K562 (cell line): Measurements from ENCODE around the gene ANGPTL7. TPM values are rescaled to one million over a fixed set of nuclear protein-coding genes. Genes with fewer than 3 reads are reported as not detected.

Experiments
- ATAC-seq: fragments of 200-7000 bp; cut with Tn5 transposase; 3 replicates; pipeline ENCODE4 v1.9.1; 2020; ENCODE audit warnings: moderate library complexity
- BruUV-seq: library from RNA; stranded (reverse); fragments of 400-500 nt; replicated peaks from 2 replicates; lab custom pipeline; 2021; lab: Mats Ljungman, UMichigan
- CTCF ChIA-PET: fragments of 300-600 bp; formaldehyde crosslinking; extraction: SDS; loops from one replicate; lab custom pipeline; 2021; ENCODE audit warnings: low intra/inter-chr PET ratio; lab: Yijun Ruan, JAX
- POLR2A ChIA-PET: fragments of 300-600, 350-650 bp; sonication (Branson Sonifier 250); formaldehyde crosslinking; extraction: SDS; loops from one replicate; lab custom pipeline; 2021; ENCODE audit warnings: antibody characterized with exemption, inconsistent platforms; lab: Yijun Ruan, JAX
- DNase-seq, 4 experiments: peaks; one replicate each; pipeline versions ENCODE4 v3.0.0 to v3.0.0-alpha.2; 2011 to 2018; ENCODE audit warnings: low spot score in 3 of 4, mixed read lengths in 3 of 4; ENCODE audit errors: extremely low read depth in 1 of 4
- FAIRE-seq: peaks from 2 replicates; lab custom pipeline; 2011; peaks lifted over from hg19 to GRCh38; lab: Jason Lieb, UNC
- H2AFZ ChIP-seq: 2 replicates; pipeline ENCODE4 v1.6.0; 2011; ENCODE audit warnings: low read depth, low read length, control low read depth, inconsistent platforms
- H3K27ac ChIP-seq: fragments of 200-600 bp; 3 replicates; pipeline ENCODE4 v1.8.0; 2011; ENCODE audit warnings: low read depth, mild to moderate bottlenecking, control low read depth, inconsistent platforms, low read length, moderate library complexity, mixed read lengths; ENCODE audit errors: extremely low read depth
- H3K27me3 ChIP-seq, 2 experiments: fragments of 300-600 bp in 1 of 2; 2 replicates in 1 of 2; 3 replicates in 1 of 2; pipeline versions ENCODE4 v1.6.0 to v1.8.0; 2011; ENCODE audit warnings: inconsistent platforms in 2 of 2, low read length in 2 of 2, mild to moderate bottlenecking in 1 of 2, mixed read lengths in 1 of 2, moderate library complexity in 1 of 2; ENCODE audit not compliant: control insufficient read depth in 2 of 2, insufficient read depth in 2 of 2
- H3K36me3 ChIP-seq: fragments of 300-600 bp; 3 replicates; pipeline ENCODE4 v1.8.0; 2011; ENCODE audit warnings: mild to moderate bottlenecking, low read length, inconsistent platforms; ENCODE audit not compliant: control insufficient read depth, insufficient read depth
- H3K4me1 ChIP-seq, 2 experiments: fragments of 200-600 bp in 1 of 2; replicated peaks in 1 of 2; 2 replicates in 1 of 2; 3 replicates in 1 of 2; pipeline versions ENCODE4 v1.5.1 to v1.8.0; 2011; ENCODE audit warnings: inconsistent platforms in 2 of 2, low read length in 2 of 2, mild to moderate bottlenecking in 1 of 2, mixed read lengths in 1 of 2, moderate library complexity in 1 of 2; ENCODE audit not compliant: control insufficient read depth in 2 of 2, insufficient read depth in 2 of 2
- H3K4me2 ChIP-seq: 2 replicates; pipeline ENCODE4 v1.6.1; 2011; ENCODE audit warnings: low read length, control low read depth, inconsistent platforms, mixed read lengths; ENCODE audit not compliant: insufficient read depth
- H3K4me3 ChIP-seq: fragments of 200-600 bp; sonication (generic), shearing (Covaris generic); 2 replicates; pipeline ENCODE4 v1.5.1; 2016; ENCODE audit warnings: control low read depth, inconsistent platforms
- H3K79me2 ChIP-seq: fragments of 200-600 bp; 3 replicates; pipeline ENCODE4 v1.8.0; 2011; ENCODE audit warnings: low read length, inconsistent platforms; ENCODE audit not compliant: control insufficient read depth, insufficient read depth
- H3K9ac ChIP-seq, 2 experiments: 2 replicates each; pipeline versions ENCODE4 v1.6.0 to v1.6.1; 2011; ENCODE audit warnings: low read depth in 2 of 2, low read length in 2 of 2, control low read depth in 1 of 2, inconsistent platforms in 1 of 2, mild to moderate bottlenecking in 1 of 2, mixed read lengths in 1 of 2; ENCODE audit not compliant: insufficient read depth in 1 of 2
- H3K9me1 ChIP-seq: one replicate; pipeline ENCODE4 v1.6.0; 2011; ENCODE audit warnings: inconsistent platforms, mild to moderate bottlenecking, low read length, moderate library complexity; ENCODE audit not compliant: control insufficient read depth, insufficient read depth
- H3K9me3 ChIP-seq: replicated peaks from 2 replicates; pipeline ENCODE4 v1.5.1; 2011; ENCODE audit warnings: low read depth, low read length, inconsistent platforms; ENCODE audit not compliant: control insufficient read depth, insufficient read depth
- H4K20me1 ChIP-seq: replicated peaks from 2 replicates; pipeline ENCODE4 v1.6.1; 2011; ENCODE audit warnings: low read length, inconsistent platforms, mixed read lengths; ENCODE audit not compliant: control insufficient read depth, insufficient read depth
- ARID2 ChIP-seq: fragments of 450-650 bp; IDR thresholded peaks from 2 replicates; pipeline ENCODE4 v1.6.1; 2017; ENCODE audit warnings: antibody characterized with exemption, mild to moderate bottlenecking
- ATF1 ChIP-seq, 2 experiments: fragments of 450-650 bp in 1 of 2; IDR thresholded peaks; 2 replicates each; pipeline ENCODE4 v1.6.1; 2016; ENCODE audit warnings: missing compliant biosample characterization in 1 of 2, missing genetic modification characterization in 1 of 2
- EHMT2 ChIP-seq: fragments of 450-650 bp; IDR thresholded peaks from 2 replicates; pipeline ENCODE4 v1.6.1; 2018; ENCODE audit warnings: antibody characterized with exemption
- RBM22 ChIP-seq: fragments of 200-400 bp; formaldehyde crosslinking; IDR thresholded peaks from 2 replicates; pipeline ENCODE4 v1.6.1; 2018; ENCODE audit warnings: low read length, low read depth; ENCODE audit not compliant: poor library complexity, severe bottlenecking
- SIN3B ChIP-seq: fragments of 450-650 bp; IDR thresholded peaks from 2 replicates; pipeline ENCODE4 v1.6.1; 2017; ENCODE audit warnings: low read depth, mild to moderate bottlenecking, moderate library complexity
- ZC3H4 ChIP-seq: sonication (generic); formaldehyde crosslinking; IDR thresholded peaks from 2 replicates; pipeline ENCODE4 v1.9.0; 2021; ENCODE audit warnings: missing genetic modification reagents, borderline replicate concordance
- ZFP1 ChIP-seq: fragments of 450-650 bp; formaldehyde crosslinking; IDR thresholded peaks from 2 replicates; pipeline ENCODE4 v1.4.0; 2020; ENCODE audit warnings: mild to moderate bottlenecking, mixed read lengths
- ZKSCAN8 ChIP-seq: fragments of 200-800 bp; sonication (Bioruptor generic); IDR thresholded peaks from 2 replicates; pipeline ENCODE4 v1.6.1; 2016; ENCODE audit warnings: missing genetic modification characterization, missing compliant biosample characterization
- WGBS: fragments of 100-300 bp; shearing (Covaris generic); methylation state at CpG from one replicate; pipeline ENCODE4 v1.1.6; 2016; ENCODE audit warnings: low coverage, mixed read lengths; ENCODE audit not compliant: insufficient coverage; ENCODE audit errors: missing lambda C conversion rate; 5-methylcytosine and 5-hydroxymethylcytosine counted together
- in situ Hi-C: fragments of 300-500 bp; cut with MboI; formaldehyde crosslinking; loops from 4 replicates; pipeline ENCODE4 v1.15.0; 2018; ENCODE audit warnings: inconsistent platforms, mixed read lengths
- intact Hi-C: fragments of 100-400 bp; cut with micrococcal nuclease; formaldehyde crosslinking; loops from 2 replicates; pipeline ENCODE4 v1.14.2; 2022
- polyA plus RNA-seq, 8 experiments: library from polyadenylated mRNA; depleted of rRNA in 4 of 8; stranded (reverse) in 5 of 8; unstranded in 3 of 8; fragments of >200 nt; fragmentation: Nextera tagmentation in 2 of 8; fragmentation: Illumina TruSeq in 1 of 8; extraction: Ambion mirVana in 2 of 8; extraction: Trizol in 1 of 8; gene quantifications; 2 replicates each; pipeline versions ENCODE4 v1.2.1 to v1.2.3, GENCODE V29; 2011 to 2014; ENCODE audit warnings: inconsistent platforms in 1 of 8, missing spikeins in 1 of 8
- total RNA-seq, 7 experiments: library from RNA; depleted of rRNA in 6 of 7; stranded (reverse); fragments of >200 nt in 6 of 7; fragmentation: Illumina TruSeq in 2 of 7; extraction: Trizol in 2 of 7; gene quantifications; 2 replicates each; pipeline versions ENCODE4 v1.2.1 to v1.2.3, GENCODE V29; 2011 to 2021; ENCODE audit warnings: low replicate concordance in 1 of 7
- TF ChIP-seq, protein P1 (sequence below): fragments of 450-650 bp; IDR thresholded peaks from 2 replicates; pipeline ENCODE4 v1.6.1; 2016; ENCODE audit warnings: borderline replicate concordance

Gene ANGPTL7
- total and polyA plus RNA-seq, 9 of the 15 experiments (the other 6 are each of a cell fraction or from before 2014, with no cell fraction given), result not detected

- POLR2A ChIA-PET, result interaction anchor here (1.0 to 2.2 kb wide), 4 partner anchors 10 to 32 kb away, joined by 3 to 8 read pairs (median 4); no protein-coding TSS in a partner anchor
- no peak for TF ChIP-seq EHMT2
- TF ChIP-seq ARID2, result no peak
- TF ChIP-seq RBM22, result no peak
- TF ChIP-seq ATF1 (CRISPR knock-in tag; IDR thresholded peaks at IDR 0.05), result no peak
- no peak for TF ChIP-seq ATF1 (tag; IDR thresholded peaks at IDR 0.05)
- no peak for TF ChIP-seq SIN3B
- TF ChIP-seq, protein P1, sequence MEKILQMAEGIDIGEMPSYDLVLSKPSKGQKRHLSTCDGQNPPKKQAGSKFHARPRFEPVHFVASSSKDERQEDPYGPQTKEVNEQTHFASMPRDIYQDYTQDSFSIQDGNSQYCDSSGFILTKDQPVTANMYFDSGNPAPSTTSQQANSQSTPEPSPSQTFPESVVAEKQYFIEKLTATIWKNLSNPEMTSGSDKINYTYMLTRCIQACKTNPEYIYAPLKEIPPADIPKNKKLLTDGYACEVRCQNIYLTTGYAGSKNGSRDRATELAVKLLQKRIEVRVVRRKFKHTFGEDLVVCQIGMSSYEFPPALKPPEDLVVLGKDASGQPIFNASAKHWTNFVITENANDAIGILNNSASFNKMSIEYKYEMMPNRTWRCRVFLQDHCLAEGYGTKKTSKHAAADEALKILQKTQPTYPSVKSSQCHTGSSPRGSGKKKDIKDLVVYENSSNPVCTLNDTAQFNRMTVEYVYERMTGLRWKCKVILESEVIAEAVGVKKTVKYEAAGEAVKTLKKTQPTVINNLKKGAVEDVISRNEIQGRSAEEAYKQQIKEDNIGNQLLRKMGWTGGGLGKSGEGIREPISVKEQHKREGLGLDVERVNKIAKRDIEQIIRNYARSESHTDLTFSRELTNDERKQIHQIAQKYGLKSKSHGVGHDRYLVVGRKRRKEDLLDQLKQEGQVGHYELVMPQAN, result no peak
- no peak for TF ChIP-seq ZFP1 (CRISPR knock-in tag)
- no peak for TF ChIP-seq ZKSCAN8 (CRISPR knock-in tag)
- TF ChIP-seq ZC3H4 (CRISPR knock-in tag), result no peak
Observed at GRCh38 chr1:11151826-11152612, 37.1 kb upstream of the ANGPTL7 start.

More at GRCh38 chr1:11151826-11152612, 37.1 kb upstream of the ANGPTL7 start:
- H3K27ac ChIP-seq, result no peak overlapping the region
- no peaks in the 10 kb centered on the region for H3K79me2 ChIP-seq
- no peak overlapping the region for H3K4me2 ChIP-seq
- no peaks in the 10 kb centered on the region for H4K20me1 ChIP-seq
- DNase-seq (no peak), FAIRE-seq (no peak), ATAC-seq (no peak)
- peaks cover 3% of the 10 kb centered on the region for H3K9me1 ChIP-seq
- H3K4me1 ChIP-seq, result no peaks in the 10 kb centered on the region
- CTCF ChIA-PET, result no interaction called here
- no TSS peak for BruUV-seq
- H3K27me3 ChIP-seq, result no peaks in the 10 kb centered on the region
- no peak overlapping the region for H3K9ac ChIP-seq
- 95% methylated on average over 9 of the region's 9 CpGs for WGBS
- intact Hi-C loops (no loop called here), in situ Hi-C loops (no loop called here)
- H3K36me3 ChIP-seq, result peaks cover 87% of the 10 kb centered on the region
- H3K4me3 ChIP-seq, result no peak overlapping the region
- H2AFZ ChIP-seq, result no peak overlapping the region
- no peaks in the 10 kb centered on the region for H3K9me3 ChIP-seq
